GM12878 (cell line): ENCODE results near the gene RAB2B.

ENCODE experiments used
- HCFC1 ChIP-seq: fragments of 150-350 bp; IDR thresholded peaks from 2 replicates; pipeline ENCODE4 v1.6.1; 2014; ENCODE audit warnings: low read length
- MAX ChIP-seq: IDR thresholded peaks from 2 replicates; pipeline ENCODE4 v1.6.1; 2012; ENCODE audit warnings: low read depth, low read length, improper control_type of control experiment
- NFYB ChIP-seq: IDR thresholded peaks from 2 replicates; pipeline ENCODE4 v1.6.1; 2011; ENCODE audit warnings: low read depth, mild to moderate bottlenecking, low read length, improper control_type of control experiment, moderate library complexity; ENCODE audit not compliant: insufficient read depth
- POLR2A ChIP-seq: IDR thresholded peaks from 2 replicates; pipeline ENCODE4 v1.6.1; 2011; ENCODE audit warnings: low read depth, mild to moderate bottlenecking, low read length
- POLR2AphosphoS2 ChIP-seq: IDR thresholded peaks from 2 replicates; pipeline ENCODE4 v1.6.1; 2011; ENCODE audit warnings: low read depth, mild to moderate bottlenecking, low read length, improper control_type of control experiment, moderate library complexity
- RFX5 ChIP-seq: IDR thresholded peaks from 2 replicates; pipeline ENCODE4 v1.6.1; 2011; ENCODE audit warnings: low read depth, low read length, improper control_type of control experiment
- SMAD1 ChIP-seq: fragments of 450-650 bp; IDR thresholded peaks from 2 replicates; pipeline ENCODE4 v1.6.1; 2018; ENCODE audit warnings: mild to moderate bottlenecking, low read depth; ENCODE audit not compliant: partially characterized antibody
- SRF ChIP-seq, 2 experiments: IDR thresholded peaks; 2 replicates each; pipeline ENCODE4 v1.6.1; 2011; ENCODE audit warnings: low read depth in 2 of 2, low read length in 2 of 2, mild to moderate bottlenecking in 1 of 2, moderate library complexity in 1 of 2

- TF ChIP-seq HCFC1 (no peak), MAX (no peak), SRF (IDR thresholded peaks at IDR 0.05; ENCODE audit: low read depth in 2 of 2, low read length in 2 of 2) (no peak), SMAD1 (no peak), POLR2AphosphoS2 (no peak), POLR2A (no peak), NFYB (no peak), RFX5 (no peak)
Observed at GRCh38 chr14:21498540-21499526, 22.1 kb upstream of the RAB2B start.
